Caco-2 (cell line): ENCODE results near the gene ENDOD1. TPM values are rescaled to one million over a fixed set of nuclear protein-coding genes. Genes with fewer than 3 reads are reported as not detected.

ENCODE experiments used
- BruUV-seq: library from RNA; stranded (reverse); fragments of 400-500 nt; replicated peaks from 2 replicates; lab custom pipeline; 2021; lab: Mats Ljungman, UMichigan
- CTCF ChIA-PET: fragments of 300-600 bp; sonication (Branson Sonifier 250); formaldehyde crosslinking; loops from one replicate; lab custom pipeline; 2022; ENCODE audit warnings: antibody characterized with exemption; lab: Charles Lee
- POLR2A ChIA-PET: fragments of 300-600 bp; sonication (Branson Sonifier 250); formaldehyde crosslinking; loops from one replicate; lab custom pipeline; 2022; ENCODE audit warnings: antibody characterized with exemption; lab: Charles Lee
- DNase-seq, 2 experiments: peaks; one replicate each; pipeline versions ENCODE4 v3.0.0 to v3.0.0-alpha.2; 2020 to 2022
- H3K27me3 ChIP-seq: replicated peaks from 2 replicates; pipeline ENCODE4 v1.6.0; 2011; ENCODE audit warnings: low read length; ENCODE audit not compliant: control insufficient read depth, insufficient read depth
- H3K36me3 ChIP-seq: 2 replicates; pipeline ENCODE4 v1.5.1; 2011; ENCODE audit warnings: low read length; ENCODE audit not compliant: control insufficient read depth, insufficient read depth
- H3K4me1 ChIP-seq: fragments of 250-450 bp; sonication (Bioruptor Pico); 2 replicates; pipeline ENCODE4 v1.5.1; 2020; ENCODE audit warnings: mild to moderate bottlenecking
- H3K4me3 ChIP-seq: 2 replicates; pipeline ENCODE4 v1.5.1; 2011; ENCODE audit warnings: low read depth, mild to moderate bottlenecking, control low read depth, low read length
- H3K9me3 ChIP-seq: fragments of 250-450 bp; sonication (Bioruptor Pico); 2 replicates; pipeline ENCODE4 v1.5.1; 2020; ENCODE audit warnings: mild to moderate bottlenecking, moderate library complexity
- H3K27ac Mint-ChIP-seq: one replicate; pipeline ENCODE4 v1.8.0; 2022; ENCODE audit warnings: mixed read lengths; ENCODE audit not compliant: unreplicated experiment
- H3K27me3 Mint-ChIP-seq: one replicate; pipeline ENCODE4 v1.8.0; 2022; ENCODE audit warnings: mixed read lengths; ENCODE audit not compliant: insufficient read depth, unreplicated experiment
- H3K36me3 Mint-ChIP-seq: one replicate; pipeline ENCODE4 v1.8.0; 2022; ENCODE audit warnings: mild to moderate bottlenecking, mixed read lengths; ENCODE audit not compliant: insufficient read depth, unreplicated experiment
- H3K4me1 Mint-ChIP-seq: one replicate; pipeline ENCODE4 v1.8.0; 2022; ENCODE audit warnings: low read depth, mixed read lengths; ENCODE audit not compliant: unreplicated experiment
- H3K4me3 Mint-ChIP-seq: one replicate; pipeline ENCODE4 v1.8.0; 2022; ENCODE audit warnings: mild to moderate bottlenecking, moderate library complexity, mixed read lengths; ENCODE audit not compliant: unreplicated experiment
- H3K9me3 Mint-ChIP-seq: one replicate; pipeline ENCODE4 v1.8.0; 2022; ENCODE audit warnings: mixed read lengths; ENCODE audit not compliant: unreplicated experiment
- CTCF ChIP-seq, 2 experiments: fragments of 200-600 bp in 1 of 2; IDR thresholded peaks; 1 replicate in 1 of 2; 2 replicates in 1 of 2; pipeline versions ENCODE4 v1.5.1 to v1.8.0; 2011 to 2022; ENCODE audit warnings: antibody characterized with exemption in 1 of 2, control low read depth in 1 of 2, inconsistent platforms in 1 of 2, low read depth in 1 of 2, low read length in 1 of 2, mild to moderate bottlenecking in 1 of 2, moderate library complexity in 1 of 2; ENCODE audit not compliant: insufficient read depth in 1 of 2, severe bottlenecking in 1 of 2, unreplicated experiment in 1 of 2
- intact Hi-C: fragments of 100-400 bp; cut with micrococcal nuclease; formaldehyde crosslinking; loops from one replicate; pipeline ENCODE4 v1.10.0; 2022; ENCODE audit not compliant: unreplicated experiment
- total RNA-seq: library from RNA; stranded (reverse); gene quantifications from 2 replicates; pipeline ENCODE4 v1.2.3, GENCODE V29; 2022

The ENDOD1 gene
- total RNA-seq, 1 experiment from 2014 or later: 22.7 TPM

DNA sequence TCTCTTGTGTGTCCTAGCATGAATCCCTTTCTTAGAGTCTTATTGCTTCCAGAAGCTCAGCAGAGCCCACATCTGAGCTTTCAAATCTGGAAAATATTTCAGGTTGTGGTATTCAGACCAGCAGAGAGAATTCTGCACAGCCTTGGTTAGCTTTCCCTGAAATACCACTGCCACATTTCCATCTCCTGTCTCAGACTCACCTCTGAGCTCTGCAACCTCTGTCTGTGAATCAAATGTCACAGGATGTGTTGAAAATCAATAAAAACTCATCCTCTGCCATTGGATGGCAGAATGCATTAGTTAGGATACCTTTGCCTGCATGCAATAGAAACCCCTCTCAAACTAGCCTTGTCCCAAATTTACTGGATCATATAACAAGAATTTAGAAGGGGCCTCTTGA lies 47.7 kb downstream of the ENDOD1 start:
- no peaks in the 10 kb centered on the region for H3K27me3 Mint-ChIP-seq
- no TSS peak for BruUV-seq
- no peak overlapping the region for H3K27ac Mint-ChIP-seq
- H3K36me3 ChIP-seq: no peaks in the 10 kb centered on the region
- H3K4me1 ChIP-seq: no peaks in the 10 kb centered on the region
- H3K36me3 Mint-ChIP-seq: no peaks in the 10 kb centered on the region
- DNase-seq: no peak
- ChIA-PET POLR2A (no interaction called here), CTCF (interaction anchor here (3.3 kb wide), 1 partner anchor 69 kb away, joined by 23 read pairs; the partner anchor contains the start of gene SRSF8)
- no peaks in the 10 kb centered on the region for H3K27me3 ChIP-seq
- H3K4me1 Mint-ChIP-seq: peaks cover 5% of the 10 kb centered on the region
- no peak overlapping the region for H3K4me3 ChIP-seq
- intact Hi-C loops: no loop called here
- no peak for TF ChIP-seq CTCF (IDR thresholded peaks at IDR 0.05; ENCODE audit: insufficient read depth in 1 of 2, low read depth in 1 of 2, low read length in 1 of 2, severe bottlenecking in 1 of 2, unreplicated experiment in 1 of 2)
- no peaks in the 10 kb centered on the region for H3K9me3 ChIP-seq
- H3K9me3 Mint-ChIP-seq: no peaks in the 10 kb centered on the region
- no peak overlapping the region for H3K4me3 Mint-ChIP-seq

DNA sequence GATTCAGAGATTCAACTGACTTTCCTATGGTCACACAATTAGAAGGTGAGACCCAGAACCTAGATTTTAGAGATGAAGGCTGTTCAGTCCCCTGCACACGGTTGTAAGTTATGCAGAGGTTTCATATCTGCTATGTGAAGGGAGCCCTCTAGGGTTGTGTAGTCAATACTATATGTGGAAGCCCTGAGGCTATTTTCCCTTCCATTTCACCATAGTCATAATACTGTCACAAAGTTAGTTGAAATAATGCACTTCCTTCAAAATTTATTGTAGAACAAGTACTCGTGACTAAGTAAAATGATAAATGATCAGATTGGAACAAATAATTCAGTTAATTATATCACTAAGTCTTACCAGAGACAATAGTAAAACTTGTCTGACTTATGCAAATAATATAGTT lies 48.8 kb downstream of the ENDOD1 start:
- Mint-ChIP-seq H3K36me3 (no peaks in the 10 kb centered on the region), H3K4me3 (no peak overlapping the region), H3K4me1 (peaks cover 5% of the 10 kb centered on the region), H3K9me3 (no peaks in the 10 kb centered on the region), H3K27ac (no peak overlapping the region), H3K27me3 (peaks cover 3% of the 10 kb centered on the region)
- peak; percentile 44 to 71 for TF ChIP-seq CTCF (IDR thresholded peaks at IDR 0.05; ENCODE audit: insufficient read depth in 1 of 2, low read depth in 1 of 2, low read length in 1 of 2, severe bottlenecking in 1 of 2, unreplicated experiment in 1 of 2)
- intact Hi-C loops: loop anchor here (1.0 kb wide), 3 partner anchors 48 to 141 kb away; no protein-coding TSS in a partner anchor
- no peaks in the 10 kb centered on the region for H3K4me1 ChIP-seq
- ChIA-PET POLR2A (interaction anchor here (0.6 kb wide), 1 partner anchor 48 kb away, joined by 3 read pairs; no protein-coding TSS in a partner anchor), CTCF (interaction anchor here (3.3 kb wide), 1 partner anchor 71 kb away, joined by 23 read pairs; the partner anchor contains the start of gene SRSF8)
- peak in 1 of 2 experiments; percentile 61 for DNase-seq
- H3K27me3 ChIP-seq: no peaks in the 10 kb centered on the region
- no peaks in the 10 kb centered on the region for H3K9me3 ChIP-seq
- BruUV-seq: no TSS peak
- H3K36me3 ChIP-seq: no peaks in the 10 kb centered on the region
- no peak overlapping the region for H3K4me3 ChIP-seq

- no TSS peak for BruUV-seq
- no peak overlapping the region for H3K4me3 Mint-ChIP-seq
These were observed 50.9 kb downstream of the ENDOD1 start for GRCh38 chr11:95140397-95141033.

More at GRCh38 chr11:95140397-95141033, 50.9 kb downstream of the ENDOD1 start:
- Histone ChIP-seq H3K4me3 (no peak overlapping the region), H3K36me3 (no peaks in the 10 kb centered on the region), H3K27me3 (no peaks in the 10 kb centered on the region), H3K4me1 (no peaks in the 10 kb centered on the region), H3K9me3 (no peaks in the 10 kb centered on the region)
- no peak for TF ChIP-seq CTCF (IDR thresholded peaks at IDR 0.05; ENCODE audit: insufficient read depth in 1 of 2, low read depth in 1 of 2, low read length in 1 of 2, severe bottlenecking in 1 of 2, unreplicated experiment in 1 of 2)
- intact Hi-C loops: no loop called here
- DNase-seq: no peak
- H3K36me3 Mint-ChIP-seq: no peaks in the 10 kb centered on the region
- ChIA-PET CTCF (interaction anchor here (1.7 kb wide), 1 partner anchor 10 kb away, joined by 4 read pairs; no protein-coding TSS in a partner anchor), POLR2A (interaction anchor here (1.2 kb wide), 1 partner anchor 69 kb away, joined by 3 read pairs; no protein-coding TSS in a partner anchor)
- peaks cover 3% of the 10 kb centered on the region for H3K27me3 Mint-ChIP-seq
- H3K4me1 Mint-ChIP-seq: peaks cover 5% of the 10 kb centered on the region
- no peaks in the 10 kb centered on the region for H3K9me3 Mint-ChIP-seq
- H3K27ac Mint-ChIP-seq: no peak overlapping the region
